Astrocyte of the hippocampus (primary cell): ENCODE results near the gene ELK3.
"Not testable (repeated sequence)": the region's sequence is repeated elsewhere in the genome, so short reads cannot be mapped to it uniquely, and the experiment has no call there.

ENCODE experiments used
- DNase-seq: peaks from one replicate; pipeline ENCODE4 v3.0.0; 2011; ENCODE audit warnings: low read depth, low spot score

ELK3 gene

DNA sequence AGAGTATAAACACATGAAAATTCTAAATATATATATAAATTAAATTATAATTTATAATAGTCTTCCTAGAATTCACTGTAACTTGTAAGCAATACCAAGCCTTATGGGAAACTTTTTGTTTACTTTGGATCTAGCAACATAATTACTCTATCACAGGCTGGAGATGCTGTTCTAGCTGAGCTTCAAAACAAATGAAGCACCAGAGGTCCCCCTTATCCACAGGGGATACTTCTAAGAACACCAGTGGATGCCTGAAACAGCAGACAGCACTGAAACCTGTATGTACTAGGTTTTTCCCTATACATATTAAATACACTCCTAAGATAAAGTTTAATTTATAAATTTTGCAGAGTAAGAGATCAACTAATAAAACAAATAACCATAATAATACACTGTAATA is 109.5 kb downstream of the ELK3 start:
- DNase-seq = no peak

DNA sequence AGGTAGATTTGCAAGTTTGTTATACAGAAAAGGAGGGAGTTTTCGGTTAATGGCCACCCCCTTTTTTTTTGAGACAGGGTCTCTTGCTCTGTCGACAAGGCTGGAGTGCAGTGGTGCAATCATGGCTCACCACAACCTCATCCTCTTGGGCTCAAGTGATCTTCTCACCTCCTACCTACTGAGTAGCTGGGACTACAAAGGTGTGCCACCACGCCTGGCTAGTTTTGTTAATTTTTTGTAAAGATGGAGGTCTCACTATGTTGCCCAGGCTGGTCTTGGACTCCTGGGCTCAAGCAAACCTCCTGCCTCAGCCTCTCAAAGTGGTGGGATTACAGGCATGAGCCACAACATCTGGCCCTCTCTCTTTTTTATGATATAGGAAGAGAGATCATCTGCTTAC is 111.5 kb downstream of the ELK3 start:
- DNase-seq = no peak

DNA sequence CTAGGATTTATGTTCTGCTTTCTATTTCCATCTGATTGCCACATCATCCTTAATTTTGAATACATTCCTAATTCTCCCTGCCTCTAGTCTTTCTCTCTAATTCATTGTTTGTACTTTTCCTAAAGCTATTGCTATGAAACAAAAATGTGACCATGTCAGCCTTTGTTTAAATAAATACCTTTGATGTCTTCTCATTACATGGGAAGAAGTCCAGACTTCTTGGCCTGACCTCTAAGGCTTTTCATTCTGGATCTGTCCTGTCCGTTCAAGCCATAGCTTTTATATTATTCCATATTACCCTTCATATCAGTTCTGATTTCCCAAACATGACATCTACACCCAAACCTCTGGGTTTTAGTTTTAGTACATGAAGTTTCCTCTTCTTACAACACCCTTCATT is 114.7 kb downstream of the ELK3 start:
- DNase-seq = peak; percentile 19

DNA sequence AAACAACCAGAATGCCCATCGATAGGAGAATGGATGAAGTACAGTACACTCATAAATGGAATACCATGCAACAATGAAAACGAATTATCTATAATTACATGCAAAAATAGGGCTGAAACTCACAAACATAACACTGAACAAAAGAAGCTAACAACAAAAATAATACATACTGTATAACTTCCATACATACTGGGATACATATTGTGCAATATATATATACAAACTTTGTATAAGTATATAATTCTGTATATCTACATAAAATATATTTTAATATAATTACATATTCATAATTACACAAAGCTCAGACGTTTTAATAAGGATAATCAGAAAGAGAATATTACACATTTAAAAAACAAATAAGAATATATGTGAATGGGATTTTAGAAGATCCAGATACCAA is 115.9 kb downstream of the ELK3 start:
- DNase-seq = no peak

DNA sequence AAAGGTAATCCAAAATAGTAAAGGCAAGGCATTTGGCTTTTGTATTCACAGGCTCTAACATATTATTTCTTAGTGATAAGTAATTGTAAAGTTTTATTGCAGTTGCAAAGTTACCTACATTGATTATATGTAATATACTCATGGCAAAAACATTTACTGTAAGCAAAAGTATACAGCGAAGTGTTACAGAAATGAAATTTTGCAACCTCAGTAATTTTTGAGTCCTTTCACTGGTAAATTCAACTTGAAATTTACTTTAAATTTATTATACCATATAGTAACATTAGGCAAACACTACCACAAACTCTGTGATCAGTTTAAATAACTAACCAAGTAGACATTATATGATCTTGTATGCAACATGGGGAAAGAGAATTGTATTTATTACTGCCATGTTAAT is 117.0 kb downstream of the ELK3 start:
- DNase-seq = no peak

DNA sequence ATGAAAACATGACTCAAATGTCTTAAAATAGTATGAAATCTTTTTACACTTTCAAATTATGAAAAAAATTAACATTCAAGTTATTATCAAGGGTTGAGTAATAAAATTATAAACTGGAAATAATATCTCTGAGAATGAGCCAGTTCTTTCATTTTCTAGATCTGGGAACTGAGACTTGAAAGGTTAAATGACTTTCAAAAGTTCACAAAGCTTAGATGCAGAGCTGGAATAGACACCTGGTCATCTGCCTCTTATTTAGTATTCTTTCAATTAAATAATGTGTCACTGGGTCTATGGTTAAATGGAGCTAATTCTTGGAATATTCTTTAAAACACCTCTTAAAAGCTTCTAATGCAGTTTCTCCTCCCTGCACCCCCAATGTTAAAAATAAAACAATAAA is 119.4 kb downstream of the ELK3 start:
- no peak for DNase-seq

DNA sequence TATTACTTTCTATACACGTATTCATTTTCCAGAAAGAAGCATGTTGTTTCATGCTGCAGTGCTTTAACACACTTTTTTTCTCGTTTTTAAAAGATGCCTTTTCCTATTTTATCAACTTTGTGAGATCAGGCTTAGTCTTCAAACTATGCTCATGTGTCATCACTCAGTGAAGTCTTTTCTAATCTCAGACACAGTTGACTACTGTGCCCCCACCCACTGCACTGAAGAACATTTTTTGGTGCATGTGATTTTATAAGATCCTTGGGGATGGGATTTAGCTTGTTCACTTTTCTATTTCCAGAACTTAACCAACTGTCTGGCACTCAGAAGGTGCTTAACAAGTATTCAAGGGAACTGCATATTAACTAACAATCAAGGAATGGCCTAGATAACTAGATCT is 120.5 kb downstream of the ELK3 start:
- DNase-seq = no peak

DNA sequence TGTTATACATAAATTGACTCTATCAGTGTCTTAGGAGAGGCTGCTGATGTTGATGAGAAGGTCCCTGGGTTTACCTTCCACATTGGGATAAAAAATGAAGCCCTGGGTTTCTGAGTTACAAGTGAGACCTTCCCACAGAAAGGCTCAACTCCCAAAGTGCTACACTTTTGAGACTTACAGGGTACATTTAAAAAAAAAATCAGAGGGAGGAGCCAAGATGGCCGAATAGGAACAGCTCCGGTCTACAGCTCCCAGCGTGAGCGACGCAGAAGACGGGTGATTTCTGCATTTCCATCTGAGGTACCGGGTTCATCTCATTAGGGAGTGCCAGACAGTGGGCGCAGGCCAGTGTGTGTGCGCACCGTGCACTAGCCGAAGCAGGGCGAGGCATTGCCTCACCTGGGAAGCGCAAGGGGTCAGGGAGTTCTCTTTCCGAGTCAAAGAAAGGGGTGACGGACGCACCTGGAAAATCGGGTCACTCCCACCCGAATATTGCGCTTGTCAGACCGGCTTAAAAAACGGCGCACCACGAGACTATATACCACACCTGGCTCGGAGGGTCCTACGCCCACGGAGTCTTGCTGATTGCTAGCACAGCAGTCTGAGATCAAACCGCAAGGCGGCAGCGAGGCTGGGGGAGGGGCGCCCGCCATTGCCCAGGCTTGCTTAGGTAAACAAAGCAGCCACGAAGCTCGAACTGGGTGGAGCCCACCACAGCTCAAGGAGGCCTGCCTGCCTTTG is 121.7 kb downstream of the ELK3 start:
- not testable (repeated sequence) for DNase-seq

DNA sequence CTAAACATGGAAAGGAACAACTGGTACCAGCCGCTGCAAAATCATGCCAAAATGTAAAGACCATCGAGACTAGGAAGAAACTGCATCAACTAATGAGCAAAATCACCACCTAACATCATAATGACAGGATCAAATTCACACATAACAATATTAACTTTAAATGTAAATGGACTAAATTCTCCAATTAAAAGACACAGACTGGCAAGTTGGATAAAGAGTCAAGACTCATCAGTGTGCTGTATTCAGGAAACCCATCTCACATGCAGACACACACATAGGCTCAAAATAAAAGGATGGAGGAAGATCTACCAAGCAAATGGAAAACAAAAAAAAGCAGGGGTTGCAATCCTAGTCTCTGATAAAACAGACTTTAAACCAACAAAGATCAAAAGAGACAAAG is 123.6 kb downstream of the ELK3 start:
- DNase-seq = not testable (repeated sequence)
